Gastrocnemius medialis (tissue), 4 donors: ENCODE results near the gene CACNA2D3.

Source experiments
- CTCF ChIP-seq, 5 experiments: fragments of 450-650 bp in 3 of 5; fragments of 200-600 bp in 2 of 5; sonication (generic) in 2 of 5; IDR thresholded peaks in 4 of 5; conservative IDR thresholded peaks in 1 of 5; 1 replicate in 4 of 5; 2 replicates in 1 of 5; pipeline ENCODE4 v1.5.1; 2016 to 2019; ENCODE audit warnings: antibody characterized with exemption in 5 of 5, mild to moderate bottlenecking in 3 of 5, moderate library complexity in 3 of 5
- POLR2A ChIP-seq, 2 donors: fragments of 450-650 bp; IDR thresholded peaks; one replicate each; pipeline ENCODE4 v1.6.1; 2017; ENCODE audit warnings: antibody characterized with exemption in 2 of 2, mild to moderate bottlenecking in 2 of 2, moderate library complexity in 2 of 2

GRCh38 chr3:54299169-54299935 is 177.0 kb downstream of the CACNA2D3 start:
- TF ChIP-seq POLR2A (IDR thresholded peaks at IDR 0.05) (no peak), CTCF (IDR thresholded peaks at IDR 0.05 in 4 of 5, conservative IDR thresholded peaks at IDR 0.05 in 1 of 5) (no peak)
